H1 (cell line): ENCODE data around the gene SCUBE2. TPM values are rescaled to one million over a fixed set of nuclear protein-coding genes. Genes with fewer than 3 reads are reported as not detected.

ENCODE experiments used
- CTCF ChIA-PET: fragments of 300-600 bp; sonication (Branson Sonifier 250); formaldehyde crosslinking; loops from one replicate; lab custom pipeline; 2021; ENCODE audit not compliant: partially characterized antibody; lab: Charles Lee
- POLR2A ChIA-PET: fragments of 300-600 bp; sonication (Branson Sonifier 250); formaldehyde crosslinking; loops from one replicate; lab custom pipeline; 2021; ENCODE audit warnings: inconsistent platforms; ENCODE audit not compliant: partially characterized antibody; lab: Charles Lee
- DNase-seq, 2 experiments: peaks; one replicate each; pipeline versions ENCODE4 v3.0.0 to v3.0.0-alpha.2; 2010 to 2022; ENCODE audit warnings: low spot score in 2 of 2, low read depth in 1 of 2, mixed read lengths in 1 of 2
- FAIRE-seq: peaks from 2 replicates; lab custom pipeline; 2011; peaks lifted over from hg19 to GRCh38; lab: Jason Lieb, UNC
- H2AFZ ChIP-seq: 2 replicates; pipeline ENCODE4 v1.8.1; 2012; ENCODE audit warnings: low read length, inconsistent platforms
- H2AK5ac ChIP-seq: 2 replicates; pipeline ENCODE4 v1.6.1; 2013; ENCODE audit warnings: low read depth, low read length
- H2BK120ac ChIP-seq: replicated peaks from 2 replicates; pipeline ENCODE3; 2013; ENCODE audit warnings: low read depth, low read length, inconsistent platforms
- H2BK12ac ChIP-seq: 2 replicates; pipeline ENCODE4 v1.6.1; 2013; ENCODE audit warnings: low read depth, low read length
- H2BK15ac ChIP-seq: 2 replicates; pipeline ENCODE4 v1.6.1; 2013; ENCODE audit warnings: low read length
- H2BK20ac ChIP-seq: 2 replicates; pipeline ENCODE4 v1.6.1; 2013; ENCODE audit warnings: low read length
- H2BK5ac ChIP-seq: 2 replicates; pipeline ENCODE4 v1.6.1; 2013; ENCODE audit warnings: low read depth, low read length
- H3K14ac ChIP-seq: 2 replicates; pipeline ENCODE4 v1.6.1; 2013; ENCODE audit warnings: inconsistent platforms; ENCODE audit not compliant: insufficient read length
- H3K18ac ChIP-seq: 2 replicates; pipeline ENCODE4 v1.6.1; 2013; ENCODE audit warnings: low read length; ENCODE audit errors: extremely low read depth
- H3K23ac ChIP-seq: 2 replicates; pipeline ENCODE4 v1.6.1; 2013; ENCODE audit warnings: inconsistent platforms; ENCODE audit not compliant: insufficient read length
- H3K23me2 ChIP-seq: 2 replicates; pipeline ENCODE4 v1.6.1; 2013; ENCODE audit warnings: low read depth, low read length
- H3K27ac ChIP-seq: 2 replicates; pipeline ENCODE4 v1.6.1; 2011; ENCODE audit warnings: low read depth, low read length, inconsistent platforms
- H3K27me3 ChIP-seq, 4 experiments: replicated peaks in 1 of 4; 1 replicate in 1 of 4; 2 replicates in 3 of 4; pipeline versions ENCODE4 v1.6.1 to v1.8.1; 2011 to 2013; ENCODE audit warnings: low read length in 3 of 4, mild to moderate bottlenecking in 3 of 4, inconsistent platforms in 2 of 4, mixed read lengths in 2 of 4, moderate library complexity in 1 of 4; ENCODE audit not compliant: control insufficient read depth in 3 of 4, insufficient read depth in 3 of 4; ENCODE audit errors: extremely low read depth in 1 of 4
- H3K36me3 ChIP-seq, 4 experiments: 2 replicates each; pipeline versions ENCODE4 v1.6.1 to v1.8.1; 2011 to 2013; ENCODE audit warnings: mild to moderate bottlenecking in 4 of 4, low read length in 3 of 4, moderate library complexity in 2 of 4, control low read depth in 1 of 4, inconsistent platforms in 1 of 4; ENCODE audit not compliant: insufficient read depth in 4 of 4, control insufficient read depth in 2 of 4
- H3K4ac ChIP-seq: replicated peaks from 2 replicates; pipeline ENCODE3; 2013; ENCODE audit warnings: low read length, low read depth, mixed read lengths, inconsistent platforms; ENCODE audit not compliant: insufficient read length
- H3K4me1 ChIP-seq, 4 experiments: replicated peaks in 1 of 4; 1 replicate in 1 of 4; 2 replicates in 3 of 4; pipeline versions ENCODE4 v1.6.1 to v1.8.1; 2011 to 2013; ENCODE audit warnings: low read length in 3 of 4, inconsistent platforms in 2 of 4, mixed read lengths in 1 of 4; ENCODE audit not compliant: insufficient read depth in 4 of 4, control insufficient read depth in 3 of 4
- H3K4me2 ChIP-seq, 2 experiments: 2 replicates each; pipeline versions ENCODE4 v1.6.1 to v1.8.1; 2011 to 2013; ENCODE audit warnings: low read depth in 2 of 2, low read length in 2 of 2, control low read depth in 1 of 2, inconsistent platforms in 1 of 2, mild to moderate bottlenecking in 1 of 2; ENCODE audit not compliant: insufficient read depth in 1 of 2
- H3K4me3 ChIP-seq, 4 experiments: fragments of 200-600, 300-600 bp in 1 of 4; sonication (generic), shearing (Covaris generic), sonication (Bioruptor Twin) in 1 of 4; 2 replicates each; pipeline versions ENCODE4 v1.5.1 to v1.8.1; 2011 to 2016; ENCODE audit warnings: low read length in 4 of 4, low read depth in 3 of 4, control low read depth in 2 of 4, inconsistent platforms in 2 of 4, mild to moderate bottlenecking in 2 of 4, mixed read lengths in 1 of 4, moderate library complexity in 1 of 4; ENCODE audit not compliant: insufficient read depth in 2 of 4; ENCODE audit errors: extremely low read depth in 1 of 4
- H3K56ac ChIP-seq: replicated peaks from 2 replicates; pipeline ENCODE3; 2013; ENCODE audit warnings: low read depth, mild to moderate bottlenecking, mixed read lengths, low read length, inconsistent platforms; ENCODE audit not compliant: insufficient read length
- H3K79me1 ChIP-seq: 2 replicates; pipeline ENCODE4 v1.6.1; 2013; ENCODE audit warnings: low read depth, low read length, control low read depth
- H3K79me2 ChIP-seq, 2 experiments: 2 replicates each; pipeline versions ENCODE4 v1.6.1 to v1.8.1; 2012 to 2013; ENCODE audit warnings: low read length in 2 of 2, mild to moderate bottlenecking in 2 of 2, inconsistent platforms in 1 of 2; ENCODE audit not compliant: insufficient read depth in 2 of 2, control insufficient read depth in 1 of 2
- H3K9ac ChIP-seq, 4 experiments: replicated peaks in 1 of 4; 1 replicate in 1 of 4; 2 replicates in 3 of 4; pipeline versions ENCODE4 v1.6.1 to v1.8.1; 2011 to 2013; ENCODE audit warnings: low read depth in 3 of 4, low read length in 3 of 4, control low read depth in 2 of 4, mild to moderate bottlenecking in 2 of 4, moderate library complexity in 2 of 4, inconsistent platforms in 1 of 4; ENCODE audit errors: extremely low read depth in 1 of 4
- H3K9me3 ChIP-seq, 2 experiments: 2 replicates each; pipeline versions ENCODE4 v1.6.1 to v1.8.1; 2012 to 2013; ENCODE audit warnings: mild to moderate bottlenecking in 2 of 2, moderate library complexity in 2 of 2, control low read depth in 1 of 2, inconsistent platforms in 1 of 2, low read depth in 1 of 2, low read length in 1 of 2, mixed read lengths in 1 of 2; ENCODE audit not compliant: insufficient read depth in 2 of 2
- H4K20me1 ChIP-seq, 2 experiments: replicated peaks in 1 of 2; 2 replicates each; pipeline versions ENCODE3 to v1.8.1; 2011 to 2013; ENCODE audit warnings: inconsistent platforms in 2 of 2, low read length in 2 of 2, mild to moderate bottlenecking in 1 of 2; ENCODE audit not compliant: insufficient read depth in 2 of 2, control insufficient read depth in 1 of 2
- H4K5ac ChIP-seq: 2 replicates; pipeline ENCODE4 v1.6.1; 2013; ENCODE audit warnings: low read length, low read depth, mixed read lengths, inconsistent platforms; ENCODE audit not compliant: insufficient read length
- H4K8ac ChIP-seq: 2 replicates; pipeline ENCODE4 v1.8.0; 2013; ENCODE audit warnings: mild to moderate bottlenecking, moderate library complexity, low read length, inconsistent platforms; ENCODE audit not compliant: insufficient read depth; ENCODE audit errors: extremely low read depth
- H4K91ac ChIP-seq: replicated peaks from 2 replicates; pipeline ENCODE3; 2013; ENCODE audit warnings: low read length, mixed read lengths, inconsistent platforms; ENCODE audit not compliant: insufficient read length
- BACH1 ChIP-seq: IDR thresholded peaks from 2 replicates; pipeline ENCODE4 v1.6.1; 2012; ENCODE audit warnings: low read length, improper control_type of control experiment
- BCL11A ChIP-seq, 2 experiments: IDR thresholded peaks; one replicate each; pipeline ENCODE4 v1.6.1; 2011; ENCODE audit warnings: low read depth in 2 of 2, low read length in 2 of 2, mild to moderate bottlenecking in 2 of 2
- CEBPB ChIP-seq: IDR thresholded peaks from 2 replicates; pipeline ENCODE4 v1.6.1; 2012; ENCODE audit warnings: low read depth, low read length
- CHD2 ChIP-seq: IDR thresholded peaks from 2 replicates; pipeline ENCODE4 v1.6.1; 2012; ENCODE audit warnings: low read length, improper control_type of control experiment
- CTCF ChIP-seq, 3 experiments: IDR thresholded peaks; 1 replicate in 2 of 3; 2 replicates in 1 of 3; pipeline versions ENCODE4 v1.5.1 to v1.6.1; 2011; ENCODE audit warnings: low read length in 3 of 3, mild to moderate bottlenecking in 3 of 3, inconsistent platforms in 2 of 3, low read depth in 1 of 3, moderate library complexity in 1 of 3; ENCODE audit not compliant: insufficient read depth in 1 of 3; ENCODE audit errors: control extremely low read depth in 1 of 3
- EGR1 ChIP-seq: IDR thresholded peaks from 2 replicates; pipeline ENCODE4 v1.6.1; 2011; ENCODE audit warnings: low read depth, low read length, borderline replicate concordance
- FOSL1 ChIP-seq: IDR thresholded peaks from 2 replicates; pipeline ENCODE4 v1.6.1; 2011; ENCODE audit warnings: mild to moderate bottlenecking, low read depth, low read length, moderate library complexity; ENCODE audit not compliant: insufficient read depth
- POLR2AphosphoS5 ChIP-seq: IDR thresholded peaks from 2 replicates; pipeline ENCODE4 v1.6.1; 2011; ENCODE audit warnings: low read depth, low read length
- POU5F1 ChIP-seq: IDR thresholded peaks from 2 replicates; pipeline ENCODE4 v1.6.1; 2011; ENCODE audit warnings: low read depth, mild to moderate bottlenecking, low read length, moderate library complexity
- SIX5 ChIP-seq: IDR thresholded peaks from 2 replicates; pipeline ENCODE4 v1.6.1; 2011; ENCODE audit warnings: mild to moderate bottlenecking, low read depth, low read length
- TBP ChIP-seq: IDR thresholded peaks from 2 replicates; pipeline ENCODE4 v1.6.1; 2011; ENCODE audit warnings: low read depth, low read length, improper control_type of control experiment
- WGBS, 2 experiments: shearing (Covaris generic) in 1 of 2; methylation state at CpG; one replicate each; pipeline versions ENCODE4 v1.1.6 to v1.1.7; 2013 to 2015; ENCODE audit warnings: low lambda C conversion rate in 2 of 2, mixed read lengths in 2 of 2, inconsistent platforms in 1 of 2, low coverage in 1 of 2, missing lambda C conversion rate in 1 of 2; ENCODE audit not compliant: insufficient replicate concordance in 2 of 2, insufficient coverage in 1 of 2, insufficient read length in 1 of 2; ENCODE audit errors: extremely low coverage in 1 of 2, missing lambda C conversion rate in 1 of 2; 5-methylcytosine and 5-hydroxymethylcytosine counted together
- polyA plus RNA-seq, 7 experiments: library from polyadenylated mRNA; depleted of rRNA in 3 of 7; stranded (reverse) in 5 of 7; unstranded in 2 of 7; fragments of >200 nt in 5 of 7; fragments of 200-250 nt in 2 of 7; gene quantifications; 1 replicate in 5 of 7; 2 replicates in 1 of 7; 4 replicates in 1 of 7; pipeline versions ENCODE4 v1.2.1 to v1.2.3, GENCODE V29; 2011 to 2013; ENCODE audit warnings: missing spikeins in 2 of 7, mixed read lengths in 2 of 7
- total RNA-seq: library from RNA; stranded (reverse); fragmentation: NEBNext Ultra II Directional; extraction: Animal tissue kit (Norgen Biotek cat#: 25700); gene quantifications from 2 replicates; pipeline ENCODE4 v1.2.1, GENCODE V29; 2021

SCUBE2 gene
- total and polyA plus RNA-seq, 2 of the 8 experiments (the other 6 are each of a cell fraction or from before 2014, with no cell fraction given) = 0.29 to 1.2 TPM

- Histone ChIP-seq H3K4me1 (no peaks in the 10 kb centered on the region), H2BK120ac (no peak overlapping the region), H3K79me2 (no peaks in the 10 kb centered on the region), H3K9ac (no peak overlapping the region), H2BK20ac (no peak overlapping the region), H3K27me3 (no peaks in the 10 kb centered on the region), H3K23me2 (no peaks in the 10 kb centered on the region), H4K5ac (no peak overlapping the region), H4K91ac (no peak overlapping the region), H3K9me3 (peaks cover 9% of the 10 kb centered on the region in 2 experiments; a peak in 3 of 4 replicates), H3K4me2 (no peak overlapping the region), H4K20me1 (no peaks in the 10 kb centered on the region), H3K23ac (no peak overlapping the region), H2AK5ac (no peak overlapping the region), H3K18ac (no peak overlapping the region), H2BK15ac (no peak overlapping the region), H3K4ac (no peak overlapping the region), H2AFZ (no peak overlapping the region), H3K27ac (no peak overlapping the region), H3K79me1 (no peaks in the 10 kb centered on the region), H3K4me3 (no peak overlapping the region), H4K8ac (no peak overlapping the region), H3K14ac (no peak overlapping the region), H3K56ac (no peak overlapping the region), H3K36me3 (no peaks in the 10 kb centered on the region), H2BK5ac (no peak overlapping the region), H2BK12ac (no peak overlapping the region)
- WGBS, 2 experiments = 88% methylated on average over 3 of the region's 3 CpGs; no CpG with 5 or more reads in 1 of the 2 experiments
- FAIRE-seq = no peak
- ChIA-PET POLR2A (interaction anchor here (1.4 to 1.7 kb wide), 2 partner anchors 12 to 14 kb away, joined by 4 to 5 read pairs; no protein-coding TSS in a partner anchor), CTCF (interaction anchor here (0.9 to 2.9 kb wide), 11 partner anchors 8 to 50 kb away, joined by 3 to 13 read pairs (median 6); no protein-coding TSS in a partner anchor)
- DNase-seq = no peak
- TF ChIP-seq POLR2AphosphoS5 = no peak
- no peak for TF ChIP-seq TBP
- no peak for TF ChIP-seq SIX5
- no peak for TF ChIP-seq BCL11A (IDR thresholded peaks at IDR 0.05; ENCODE audit: low read depth in 2 of 2, low read length in 2 of 2)
- TF ChIP-seq EGR1 = no peak
- TF ChIP-seq POU5F1 = no peak
- no peak for TF ChIP-seq CEBPB
- TF ChIP-seq CTCF (IDR thresholded peaks at IDR 0.05; ENCODE audit: control extremely low read depth in 1 of 3, insufficient read depth in 1 of 3, low read depth in 1 of 3, low read length in 3 of 3) = no peak
- no peak for TF ChIP-seq CHD2
- no peak for TF ChIP-seq BACH1
- no peak for TF ChIP-seq FOSL1
These were observed 18.7 kb upstream of the SCUBE2 start for GRCh38 chr11:9109858-9110731.
